GM12891 (cell line): ENCODE measurements around the gene TLN1.

Source experiments
- POLR2A ChIP-seq: IDR thresholded peaks from 2 replicates; pipeline ENCODE4 v1.6.1; 2011; ENCODE audit warnings: low read depth, low read length, control low read depth
- POLR2AphosphoS5 ChIP-seq: IDR thresholded peaks from 2 replicates; pipeline ENCODE4 v1.6.1; 2011; ENCODE audit warnings: low read depth, low read length, control low read depth
- SPI1 ChIP-seq: IDR thresholded peaks from 2 replicates; pipeline ENCODE4 v1.6.1; 2011; ENCODE audit warnings: low read depth, low read length, control low read depth
- TAF1 ChIP-seq: IDR thresholded peaks from 2 replicates; pipeline ENCODE4 v1.6.1; 2011; ENCODE audit warnings: low read depth, low read length, control low read depth

GRCh38 chr9:35716230-35716629 lies 15.8 kb downstream of the TLN1 start:
- TF ChIP-seq POLR2AphosphoS5, result no peak
- no peak for TF ChIP-seq POLR2A
- TF ChIP-seq TAF1, result no peak
- TF ChIP-seq SPI1, result no peak
